GM12872 (cell line): ENCODE data around the gene PATZ1.

Experiments
- TF ChIP-seq, protein P1 (sequence below): IDR thresholded peaks from 3 replicates; pipeline ENCODE4 v1.5.1; 2011; ENCODE audit warnings: low read depth, mild to moderate bottlenecking, low read length, moderate library complexity; ENCODE audit not compliant: insufficient read depth

Gene PATZ1

DNA sequence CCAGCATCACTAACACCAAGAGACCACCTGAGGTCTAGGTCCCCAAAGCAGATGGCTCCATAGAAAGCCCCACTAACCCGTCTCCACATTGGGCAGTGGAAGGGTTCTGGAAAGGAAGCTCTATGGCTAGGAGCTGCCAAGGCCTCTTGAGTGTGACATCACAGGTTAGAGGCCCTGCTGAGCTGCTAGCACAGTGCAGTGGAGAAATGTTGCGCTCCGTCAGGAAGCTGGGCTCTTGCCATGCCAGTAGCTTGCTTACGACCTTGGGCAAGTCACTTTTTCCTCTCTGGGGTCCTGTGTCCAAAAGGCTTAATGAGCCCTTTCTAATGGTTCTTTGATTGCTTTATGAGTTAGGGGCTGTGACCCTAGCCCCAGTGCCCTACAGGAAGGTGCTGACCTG is 64.4 kb downstream of the PATZ1 start:
- TF ChIP-seq, protein P1, sequence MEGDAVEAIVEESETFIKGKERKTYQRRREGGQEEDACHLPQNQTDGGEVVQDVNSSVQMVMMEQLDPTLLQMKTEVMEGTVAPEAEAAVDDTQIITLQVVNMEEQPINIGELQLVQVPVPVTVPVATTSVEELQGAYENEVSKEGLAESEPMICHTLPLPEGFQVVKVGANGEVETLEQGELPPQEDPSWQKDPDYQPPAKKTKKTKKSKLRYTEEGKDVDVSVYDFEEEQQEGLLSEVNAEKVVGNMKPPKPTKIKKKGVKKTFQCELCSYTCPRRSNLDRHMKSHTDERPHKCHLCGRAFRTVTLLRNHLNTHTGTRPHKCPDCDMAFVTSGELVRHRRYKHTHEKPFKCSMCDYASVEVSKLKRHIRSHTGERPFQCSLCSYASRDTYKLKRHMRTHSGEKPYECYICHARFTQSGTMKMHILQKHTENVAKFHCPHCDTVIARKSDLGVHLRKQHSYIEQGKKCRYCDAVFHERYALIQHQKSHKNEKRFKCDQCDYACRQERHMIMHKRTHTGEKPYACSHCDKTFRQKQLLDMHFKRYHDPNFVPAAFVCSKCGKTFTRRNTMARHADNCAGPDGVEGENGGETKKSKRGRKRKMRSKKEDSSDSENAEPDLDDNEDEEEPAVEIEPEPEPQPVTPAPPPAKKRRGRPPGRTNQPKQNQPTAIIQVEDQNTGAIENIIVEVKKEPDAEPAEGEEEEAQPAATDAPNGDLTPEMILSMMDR = no peak

DNA sequence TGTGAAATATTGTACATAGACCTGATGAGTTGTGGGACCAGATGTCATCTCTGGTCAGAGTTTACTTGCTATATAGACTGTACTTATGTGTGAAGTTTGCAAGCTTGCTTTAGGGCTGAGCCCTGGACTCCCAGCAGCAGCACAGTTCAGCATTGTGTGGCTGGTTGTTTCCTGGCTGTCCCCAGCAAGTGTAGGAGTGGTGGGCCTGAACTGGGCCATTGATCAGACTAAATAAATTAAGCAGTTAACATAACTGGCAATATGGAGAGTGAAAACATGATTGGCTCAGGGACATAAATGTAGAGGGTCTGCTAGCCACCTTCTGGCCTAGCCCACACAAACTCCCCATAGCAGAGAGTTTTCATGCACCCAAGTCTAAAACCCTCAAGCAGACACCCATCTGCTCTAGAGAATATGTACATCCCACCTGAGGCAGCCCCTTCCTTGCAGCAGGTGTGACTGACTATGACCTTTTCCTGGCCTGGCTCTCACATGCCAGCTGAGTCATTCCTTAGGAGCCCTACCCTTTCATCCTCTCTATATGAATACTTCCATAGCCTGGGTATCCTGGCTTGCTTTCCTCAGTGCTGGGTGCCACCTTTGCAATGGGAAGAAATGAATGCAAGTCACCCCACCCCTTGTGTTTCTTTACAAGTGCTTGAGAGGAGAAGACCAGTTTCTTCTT is 66.2 kb downstream of the PATZ1 start:
- TF ChIP-seq, protein P1 = no peak

DNA sequence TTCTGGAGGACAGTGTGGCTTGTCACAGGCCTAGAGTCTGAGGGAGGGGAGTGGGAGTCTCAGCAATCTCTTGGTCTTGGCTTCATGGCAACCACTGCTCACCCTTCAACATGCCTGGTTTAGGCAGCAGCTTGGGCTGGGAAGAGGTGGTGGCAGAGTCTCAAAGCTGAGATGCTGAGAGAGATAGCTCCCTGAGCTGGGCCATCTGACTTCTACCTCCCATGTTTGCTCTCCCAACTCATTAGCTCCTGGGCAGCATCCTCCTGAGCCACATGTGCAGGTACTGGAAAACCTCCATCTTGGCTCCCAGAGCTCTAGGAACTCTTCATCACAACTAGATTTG is 66.8 kb downstream of the PATZ1 start:
- TF ChIP-seq, protein P1 = no peak

DNA sequence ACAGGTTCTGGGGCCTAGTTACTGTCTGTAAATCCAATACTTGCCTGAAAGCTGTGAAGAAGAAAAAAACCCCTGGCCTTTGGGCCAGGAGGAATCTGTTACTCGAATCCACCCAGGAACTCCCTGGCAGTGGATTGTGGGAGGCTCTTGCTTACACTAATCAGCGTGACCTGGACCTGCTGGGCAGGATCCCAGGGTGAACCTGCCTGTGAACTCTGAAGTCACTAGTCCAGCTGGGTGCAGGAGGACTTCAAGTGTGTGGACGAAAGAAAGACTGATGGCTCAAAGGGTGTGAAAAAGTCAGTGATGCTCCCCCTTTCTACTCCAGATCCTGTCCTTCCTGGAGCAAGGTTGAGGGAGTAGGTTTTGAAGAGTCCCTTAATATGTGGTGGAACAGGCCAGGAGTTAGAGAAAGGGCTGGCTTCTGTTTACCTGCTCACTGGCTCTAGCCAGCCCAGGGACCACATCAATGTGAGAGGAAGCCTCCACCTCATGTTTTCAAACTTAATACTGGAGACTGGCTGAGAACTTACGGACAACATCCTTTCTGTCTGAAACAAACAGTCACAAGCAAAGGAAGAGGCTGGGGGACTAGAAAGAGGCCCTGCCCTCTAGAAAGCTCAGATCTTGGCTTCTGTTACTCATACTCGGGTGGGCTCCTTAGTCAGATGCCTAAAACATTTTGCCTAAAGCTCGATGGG is 67.4 kb downstream of the PATZ1 start:
- TF ChIP-seq, protein P1 = no peak

DNA sequence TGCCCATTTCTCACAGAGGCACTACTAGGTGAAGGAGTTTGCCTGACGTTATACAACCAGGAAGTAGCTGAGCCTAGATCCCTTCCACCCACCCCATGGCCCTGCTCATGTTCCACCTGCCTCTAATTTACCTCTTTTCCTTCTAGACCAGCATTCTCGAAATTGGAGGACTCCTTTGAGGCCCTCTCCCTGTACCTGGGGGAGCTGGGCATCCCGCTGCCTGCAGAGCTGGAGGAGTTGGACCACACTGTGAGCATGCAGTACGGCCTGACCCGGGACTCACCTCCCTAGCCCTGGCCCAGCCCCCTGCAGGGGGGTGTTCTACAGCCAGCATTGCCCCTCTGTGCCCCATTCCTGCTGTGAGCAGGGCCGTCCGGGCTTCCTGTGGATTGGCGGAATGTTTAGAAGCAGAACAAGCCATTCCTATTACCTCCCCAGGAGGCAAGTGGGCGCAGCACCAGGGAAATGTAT is 68.0 kb downstream of the PATZ1 start:
- TF ChIP-seq, protein P1 = no peak

DNA sequence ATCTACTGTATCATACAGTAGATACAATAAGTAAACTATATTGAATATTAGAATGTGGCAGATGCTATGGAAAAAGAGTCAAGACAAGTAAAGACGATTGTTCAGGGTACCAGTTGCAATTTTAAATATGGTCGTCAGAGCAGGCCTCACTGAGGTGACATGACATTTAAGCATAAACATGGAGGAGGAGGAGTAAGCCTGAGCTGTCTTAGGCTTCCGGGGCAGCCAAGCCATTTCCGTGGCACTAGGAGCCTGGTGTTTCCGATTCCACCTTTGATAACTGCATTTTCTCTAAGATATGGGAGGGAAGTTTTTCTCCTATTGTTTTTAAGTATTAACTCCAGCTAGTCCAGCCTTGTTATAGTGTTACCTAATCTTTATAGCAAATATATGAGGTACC is 68.4 kb downstream of the PATZ1 start:
- TF ChIP-seq, protein P1 = no peak

DNA sequence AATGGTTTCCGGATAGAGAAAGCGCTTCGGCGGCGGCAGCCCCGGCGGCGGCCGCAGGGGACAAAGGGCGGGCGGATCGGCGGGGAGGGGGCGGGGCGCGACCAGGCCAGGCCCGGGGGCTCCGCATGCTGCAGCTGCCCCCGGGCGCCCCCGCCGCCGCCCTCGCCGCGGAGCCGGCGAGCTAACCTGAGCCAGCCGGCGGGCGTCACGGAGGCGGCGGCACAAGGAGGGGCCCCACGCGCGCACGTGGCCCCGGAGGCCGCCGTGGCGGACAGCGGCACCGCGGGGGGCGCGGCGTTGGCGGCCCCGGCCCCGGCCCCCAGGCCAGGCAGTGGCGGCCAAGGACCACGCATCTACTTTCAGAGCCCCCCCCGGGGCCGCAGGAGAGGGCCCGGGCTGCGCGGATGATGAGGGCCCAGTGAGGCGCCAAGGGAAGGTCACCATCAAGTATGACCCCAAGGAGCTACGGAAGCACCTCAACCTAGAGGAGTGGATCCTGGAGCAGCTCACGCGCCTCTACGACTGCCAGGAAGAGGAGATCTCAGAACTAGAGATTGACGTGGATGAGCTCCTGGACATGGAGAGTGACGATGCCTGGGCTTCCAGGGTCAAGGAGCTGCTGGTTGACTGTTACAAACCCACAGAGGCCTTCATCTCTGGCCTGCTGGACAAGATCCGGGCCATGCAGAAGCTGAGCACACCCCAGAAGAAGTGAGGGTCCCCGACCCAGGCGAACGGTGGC is 69.5 kb downstream of the PATZ1 start:
- TF ChIP-seq, protein P1 = no peak
